ENCODE results near the gene DNM1. TPM values are rescaled to one million over a fixed set of nuclear protein-coding genes. Genes with fewer than 3 reads are reported as not detected.
"Not testable (repeated sequence)": the region's sequence is repeated elsewhere in the genome, so short reads cannot be mapped to it uniquely, and the experiment has no call there.

DNM1 gene
- total RNA-seq, 1 experiment from 2014 or later = 0.17 TPM

DNA sequence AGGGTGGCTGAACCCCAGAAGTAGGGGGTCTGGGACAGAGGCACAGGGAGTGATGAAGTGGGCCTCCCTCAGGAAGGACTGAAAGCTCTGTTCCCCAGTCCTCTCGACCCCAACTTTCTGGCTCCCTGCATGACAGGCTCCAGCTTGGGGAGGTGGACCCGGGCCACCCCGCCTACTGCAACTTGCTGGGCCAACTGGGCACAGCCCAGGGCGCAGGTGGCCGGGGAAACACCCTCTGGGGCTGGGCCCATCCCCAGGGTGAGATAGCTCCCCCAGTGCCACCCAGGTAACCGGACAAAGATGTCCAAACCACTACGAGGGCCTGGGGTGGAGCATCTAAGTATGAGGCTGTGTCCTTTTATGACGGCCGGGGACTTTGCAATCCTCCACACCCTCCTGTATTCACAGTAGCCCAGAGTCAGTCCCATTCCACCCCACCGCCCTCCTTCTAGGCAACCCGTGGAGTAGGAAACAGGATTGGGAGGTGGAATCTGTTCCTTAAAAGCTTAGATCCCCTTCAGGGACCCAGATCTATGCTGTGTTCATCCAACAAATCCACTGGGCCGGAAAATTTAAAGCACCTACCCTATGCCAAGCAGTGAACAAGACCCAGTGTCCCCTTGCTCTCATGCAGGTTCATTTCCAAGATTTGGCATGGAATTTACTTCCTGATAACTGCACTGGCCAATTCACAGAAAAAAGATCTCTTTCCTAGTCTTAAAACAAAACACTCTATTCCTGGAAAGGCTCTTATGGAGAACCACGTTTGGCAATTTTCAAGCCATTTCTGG, 19.9 kb downstream of the DNM1 start:
- no peak for DNase-seq (ENCODE audit: low read depth)

DNA sequence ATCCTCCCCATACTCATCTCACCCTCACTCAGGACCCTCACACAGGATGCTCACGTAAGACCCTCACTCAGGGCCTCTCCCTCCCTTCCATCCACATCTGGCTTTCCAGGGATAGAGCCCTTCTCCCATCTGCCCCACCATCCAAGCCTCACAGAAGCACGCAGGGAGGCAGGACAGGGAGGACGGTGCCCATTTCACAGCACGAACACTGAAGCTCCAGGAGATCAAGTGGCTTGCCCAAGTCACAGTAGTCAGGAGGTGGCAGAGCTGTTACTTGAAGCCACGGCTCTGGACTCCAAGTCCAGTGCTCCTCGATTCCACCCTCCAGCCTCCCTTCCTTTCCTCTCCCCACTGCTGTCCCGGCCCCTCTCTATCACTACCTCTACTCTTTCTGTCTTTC, 21.7 kb downstream of the DNM1 start:
- no peak for DNase-seq (ENCODE audit: low read depth)

- no peak for DNase-seq (ENCODE audit: low read depth)
Observed at GRCh38 chr9:128225770-128226411, 22.7 kb downstream of the DNM1 start.

DNA sequence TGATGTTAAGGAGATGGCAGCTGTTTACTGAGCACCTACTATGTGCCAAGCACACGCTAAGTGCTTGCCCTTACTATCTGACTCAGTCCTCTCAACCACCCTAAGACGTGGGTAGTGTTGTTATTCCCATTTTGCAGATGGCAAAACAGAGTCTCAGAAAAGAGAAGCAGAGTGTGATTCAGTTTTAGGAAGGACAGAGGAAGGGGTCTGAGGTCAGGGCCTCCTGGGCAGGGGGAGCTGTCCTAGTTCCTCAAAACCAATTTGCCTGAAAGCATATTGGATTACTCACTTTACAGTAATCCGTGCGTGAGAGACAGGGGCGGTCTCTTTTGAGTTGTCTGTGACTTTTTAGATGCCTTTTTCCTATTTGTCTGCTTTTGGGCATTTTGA, 23.2 kb downstream of the DNM1 start:
- no peak for DNase-seq (ENCODE audit: low read depth)

DNA sequence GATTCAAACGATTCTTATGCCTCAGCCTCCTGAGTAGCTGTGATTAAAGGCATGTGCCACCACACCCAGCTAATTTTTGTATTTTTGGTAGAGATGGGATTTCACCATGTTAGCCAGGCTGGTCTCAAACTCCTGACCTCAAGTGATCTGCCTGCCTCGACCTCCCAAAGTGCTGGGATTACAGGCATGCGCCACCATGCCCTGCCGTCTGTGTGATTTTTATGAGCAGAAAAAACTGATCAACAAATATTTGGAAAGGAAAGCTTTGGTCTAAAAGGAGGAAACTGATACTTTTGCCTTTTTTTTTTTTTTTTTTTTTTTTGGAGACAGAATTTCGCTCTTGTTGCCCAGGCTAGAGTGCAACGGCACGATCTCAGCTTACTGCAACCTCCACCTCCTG, 27.7 kb downstream of the DNM1 start:
- not testable (repeated sequence) for DNase-seq (ENCODE audit: low read depth)

DNA sequence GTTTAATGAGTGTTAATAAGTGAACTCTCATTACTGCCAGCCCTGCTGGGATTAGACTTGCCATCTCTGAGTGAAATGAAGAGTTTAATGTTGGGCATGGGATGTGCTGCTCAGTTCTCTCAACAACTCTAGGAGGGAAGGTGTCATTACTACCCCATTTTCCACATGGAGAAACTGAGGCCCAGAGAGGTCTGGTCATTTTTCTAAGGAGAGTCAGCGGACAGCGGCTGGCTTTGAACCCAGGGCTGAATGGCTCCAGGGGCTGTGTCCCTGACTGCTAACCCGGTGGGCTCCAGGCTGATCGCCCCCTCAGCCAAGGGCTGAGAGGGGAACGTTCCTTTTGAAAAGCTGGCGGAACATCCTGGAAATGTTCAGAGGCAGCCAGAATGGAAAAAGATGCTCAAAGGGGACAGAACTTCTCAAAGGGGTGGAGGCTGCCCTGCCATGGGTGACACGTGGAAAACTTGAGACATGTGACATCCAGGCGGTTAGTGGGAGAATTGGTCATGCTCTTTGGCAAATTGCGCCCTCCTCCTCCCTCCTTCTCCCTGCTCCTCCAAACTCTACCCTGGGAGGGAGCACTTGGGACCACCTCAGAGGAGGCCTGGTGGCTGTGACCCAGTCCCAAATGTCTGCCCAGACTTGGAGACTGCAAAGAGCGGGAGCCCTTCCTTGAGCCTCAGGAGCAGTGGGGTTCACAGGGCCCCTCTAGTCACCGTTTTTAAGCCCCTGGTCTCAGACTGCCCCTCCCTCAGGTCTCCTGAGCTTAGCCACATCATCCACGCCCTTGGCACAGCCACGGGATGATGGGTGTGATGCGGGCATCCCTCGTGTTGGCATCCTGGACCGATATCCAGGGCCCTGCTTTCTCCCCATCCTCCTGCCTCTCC, 28.7 kb downstream of the DNM1 start:
- DNase-seq (ENCODE audit: low read depth) = no peak

DNA sequence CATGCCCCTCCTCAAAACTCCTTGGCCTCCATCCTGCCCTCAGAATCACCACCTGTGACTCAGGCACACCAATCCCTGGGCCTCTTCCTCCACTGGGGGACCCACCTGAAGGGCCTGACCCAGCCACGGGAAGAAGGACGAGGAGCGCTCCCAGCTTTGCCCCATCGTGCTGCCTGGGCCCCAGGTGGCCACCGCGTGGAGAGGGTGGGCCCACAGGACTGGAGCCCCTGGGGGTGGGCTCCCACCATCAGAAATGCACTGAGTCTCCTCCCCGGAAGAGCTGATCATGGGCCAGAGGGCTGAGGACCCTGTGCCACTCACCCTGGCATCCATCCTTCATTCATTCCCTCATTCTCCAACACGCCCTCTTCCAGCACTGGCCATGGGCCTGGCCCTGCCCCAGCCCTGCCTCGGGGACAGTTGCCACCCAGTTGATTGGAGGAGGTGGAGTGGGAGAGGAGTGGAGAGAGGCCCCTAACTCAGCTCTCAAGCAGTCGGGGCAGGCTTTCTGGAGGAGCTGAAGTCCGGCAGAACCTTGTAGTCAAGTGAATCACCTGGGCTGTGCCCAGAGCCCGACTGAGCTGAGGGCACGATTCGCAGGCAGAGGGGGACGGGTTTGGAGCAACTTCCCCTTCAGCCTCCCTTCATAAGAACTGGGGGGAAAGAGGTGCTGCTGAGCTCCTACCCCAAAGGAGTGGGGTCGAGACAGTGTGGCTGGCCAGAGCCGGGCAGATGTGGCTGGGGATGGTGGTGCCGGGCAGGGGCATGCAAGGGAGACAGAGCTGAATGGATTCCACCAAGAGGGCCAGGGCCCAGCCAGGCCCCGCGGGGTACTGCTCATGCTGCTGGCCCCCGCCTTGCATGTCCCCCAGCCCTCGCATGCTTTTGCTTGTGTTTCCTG, 29.6 kb downstream of the DNM1 start:
- DNase-seq (ENCODE audit: low read depth) = no peak

DNA sequence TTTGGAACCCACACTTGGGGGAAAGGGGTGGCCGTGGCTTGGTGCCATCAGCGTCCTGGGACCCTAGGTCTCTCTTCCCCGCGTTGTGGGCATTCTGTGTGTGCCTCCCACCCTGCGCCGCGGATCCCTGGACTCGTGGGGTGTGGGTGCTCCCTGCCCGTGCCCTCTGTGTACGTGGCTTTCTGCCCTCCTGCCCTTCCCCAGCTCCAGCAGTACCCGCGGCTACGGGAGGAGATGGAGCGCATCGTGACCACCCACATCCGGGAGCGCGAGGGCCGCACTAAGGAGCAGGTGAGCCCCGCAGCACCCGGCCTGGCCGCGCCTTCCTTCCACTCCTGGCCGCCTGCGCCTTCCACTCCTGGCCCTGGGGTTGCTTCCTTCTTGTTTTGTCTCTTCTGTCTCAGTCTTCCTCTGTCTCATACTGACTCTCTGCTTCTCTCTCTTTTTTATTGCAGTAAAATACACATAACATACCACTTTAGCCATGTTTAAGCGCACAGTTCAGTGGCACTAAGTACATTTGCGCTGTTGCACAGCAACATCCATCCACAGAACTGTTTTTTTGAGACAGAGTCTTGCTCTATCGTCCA, 30.7 kb downstream of the DNM1 start:
- DNase-seq (ENCODE audit: low read depth) = no peak

- no peak for DNase-seq (ENCODE audit: low read depth)
Observed at GRCh38 chr9:128242124-128242523, 38.9 kb downstream of the DNM1 start.

GRCh38 chr9:128242828-128243214, 39.6 kb downstream of the DNM1 start:
- DNase-seq (ENCODE audit: low read depth) = no peak

- no peak for DNase-seq (ENCODE audit: low read depth)
Observed at GRCh38 chr9:128243215-128244018, 40.2 kb downstream of the DNM1 start.

GRCh38 chr9:128244091-128244836, 41.1 kb downstream of the DNM1 start:
- no peak for DNase-seq (ENCODE audit: low read depth)

DNA sequence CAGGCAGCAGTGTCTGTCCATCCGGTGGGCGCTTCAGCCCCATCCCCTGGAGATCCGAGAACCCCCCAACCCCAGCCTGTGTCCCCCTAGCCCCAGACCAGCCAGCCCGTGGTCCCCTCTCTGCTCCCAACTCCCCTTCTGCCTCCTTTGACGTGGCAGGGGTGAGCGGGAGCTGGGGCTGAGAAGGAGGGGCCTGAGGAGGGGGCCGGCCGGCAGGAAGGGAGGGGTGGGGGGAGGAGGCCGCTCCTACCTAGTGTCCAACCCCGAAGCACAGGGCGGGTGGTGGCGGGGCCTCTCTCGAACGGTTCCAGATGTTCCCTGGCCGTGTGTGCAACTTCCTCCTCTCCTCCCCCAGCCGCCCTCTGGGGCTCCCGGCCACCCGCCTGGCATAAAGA, 41.7 kb downstream of the DNM1 start:
- no peak for DNase-seq (ENCODE audit: low read depth)

DNA sequence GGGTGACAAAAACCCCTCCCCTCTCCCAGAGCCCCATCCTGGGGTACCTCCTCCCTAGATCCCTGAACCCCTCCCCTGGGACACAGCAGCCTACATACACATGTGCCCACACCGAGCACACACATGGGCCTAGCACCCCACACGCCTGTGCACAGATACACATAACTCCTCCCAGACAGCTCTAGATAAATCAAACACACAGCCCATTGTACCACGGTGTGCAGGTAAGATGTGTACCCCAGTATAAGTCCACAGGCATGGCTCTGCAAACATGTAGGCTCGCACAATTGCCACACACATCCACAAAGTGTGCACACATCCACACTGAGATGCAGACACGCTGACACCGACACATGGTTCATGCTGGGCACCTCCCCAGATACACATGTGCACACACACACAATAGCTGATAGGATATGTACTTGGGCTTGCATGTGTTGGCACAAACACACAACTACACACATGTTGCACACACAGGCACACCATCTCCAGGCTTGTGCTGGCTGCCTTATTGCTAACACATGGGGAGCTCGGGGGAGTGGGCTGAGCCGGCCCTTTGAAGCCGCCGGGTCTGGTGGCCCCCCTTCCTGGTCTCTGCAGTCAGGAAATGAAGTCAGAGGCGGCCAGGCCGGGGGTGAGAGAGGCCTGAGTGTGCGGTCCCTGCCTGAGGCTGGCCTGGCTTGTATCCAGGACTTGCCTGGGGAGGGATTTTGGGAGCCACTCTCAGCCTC, 42.4 kb downstream of the DNM1 start:
- DNase-seq (ENCODE audit: low read depth) = no peak

DNA sequence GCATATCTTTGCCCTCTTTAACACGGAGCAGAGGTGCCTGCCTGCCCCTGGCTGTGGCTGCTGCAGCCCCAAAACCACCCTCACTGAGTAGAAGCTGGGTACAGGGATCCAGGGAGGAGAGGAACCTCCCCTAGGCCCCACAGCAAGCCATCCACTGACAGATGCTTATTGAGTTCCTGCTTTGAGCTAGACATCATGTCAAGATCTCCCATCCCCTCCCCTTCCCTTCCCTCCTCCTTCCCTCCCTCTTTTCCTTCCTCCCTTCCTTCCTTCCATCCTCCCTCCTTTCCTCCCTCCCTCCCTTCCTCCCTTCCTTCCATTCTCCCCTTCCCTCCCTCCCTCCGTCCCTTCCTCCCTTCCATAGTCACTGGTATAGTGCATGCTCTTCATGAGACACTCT, 43.3 kb downstream of the DNM1 start:
- DNase-seq (ENCODE audit: low read depth) = no peak

DNA sequence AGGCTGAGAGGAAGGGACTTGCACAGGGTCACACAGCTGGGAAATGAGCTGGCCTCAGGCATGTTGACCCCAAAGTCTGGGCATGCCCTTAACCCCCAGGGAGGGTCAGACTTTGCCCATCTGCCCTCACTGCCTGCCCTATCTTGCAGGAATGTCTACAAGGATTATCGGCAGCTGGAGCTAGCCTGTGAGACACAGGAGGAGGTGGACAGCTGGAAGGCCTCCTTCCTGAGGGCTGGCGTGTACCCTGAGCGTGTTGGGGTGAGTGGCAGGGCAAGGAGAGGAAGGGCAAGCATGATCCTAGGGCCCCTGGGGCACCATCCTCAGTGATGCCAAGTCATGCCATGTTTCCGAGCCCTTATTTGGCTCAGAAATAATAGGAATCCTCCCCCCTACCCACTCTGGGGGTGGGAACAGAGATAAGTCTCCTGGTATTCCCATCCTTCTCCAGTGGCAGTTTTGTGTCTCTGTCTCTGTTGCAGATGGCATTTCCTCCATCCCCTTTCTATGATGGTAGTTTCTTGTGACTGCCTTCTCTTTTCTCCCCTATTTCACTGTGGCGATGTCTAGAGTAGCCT, 44.1 kb downstream of the DNM1 start:
- DNase-seq (ENCODE audit: low read depth) = peak; percentile 70

GRCh38 chr9:128249558-128249907, 46.4 kb downstream of the DNM1 start:
- DNase-seq (ENCODE audit: low read depth) = no peak
